ENCODE measurements around the gene TRAK2.

Gene TRAK2

GRCh38 chr2:201420442-201421113 lies 30.7 kb downstream of the TRAK2 start:
- TF ChIP-seq PKNOX1 (IDR thresholded peaks at IDR 0.05), result peak; percentile 49
- no peak for TF ChIP-seq SP1 (IDR thresholded peaks at IDR 0.05)
- no peak for TF ChIP-seq TARDBP (IDR thresholded peaks at IDR 0.05)
- no peak for TF ChIP-seq FOXK2 (IDR thresholded peaks at IDR 0.05)
- no peak for TF ChIP-seq LEF1 (IDR thresholded peaks at IDR 0.05; ENCODE audit: borderline replicate concordance)
- TF ChIP-seq BHLHE40 (IDR thresholded peaks at IDR 0.05; ENCODE audit: borderline replicate concordance), result no peak
- TF ChIP-seq ZNF384 (IDR thresholded peaks at IDR 0.05), result no peak
- TF ChIP-seq CTBP1 (IDR thresholded peaks at IDR 0.05; ENCODE audit: borderline replicate concordance), result no peak
- POLR2A ChIA-PET, result interaction anchor here (1.0 kb wide), 1 partner anchor 11 kb away, joined by 3 read pairs; no protein-coding TSS in a partner anchor
- CTCF ChIA-PET, result no interaction called here
- no peak for DNase-seq (ENCODE audit: extremely low spot score)

DNA sequence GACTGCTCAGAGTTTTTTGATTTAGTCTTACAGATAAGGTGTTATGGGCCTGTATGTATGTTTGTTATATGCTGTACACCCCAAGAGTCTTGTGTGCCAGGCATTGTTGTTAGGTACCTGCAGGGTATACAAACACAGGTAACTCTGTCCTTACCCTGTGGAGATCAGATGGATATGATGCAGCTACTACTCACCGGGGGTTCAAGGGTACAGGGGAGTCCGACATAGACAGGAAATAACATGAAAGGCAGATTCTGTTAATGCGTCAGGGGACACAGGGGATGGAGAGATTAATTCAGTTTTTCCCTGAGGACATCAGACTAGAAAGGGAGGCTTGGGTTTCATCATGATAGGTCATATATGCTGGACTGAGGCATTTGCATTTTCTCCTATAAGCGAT lies 31.3 kb downstream of the TRAK2 start:
- POLR2A ChIA-PET, result interaction anchor here (1.0 kb wide), 1 partner anchor 10 kb away, joined by 3 read pairs; no protein-coding TSS in a partner anchor
- CTCF ChIA-PET, result no interaction called here
- no peak for TF ChIP-seq PKNOX1 (IDR thresholded peaks at IDR 0.05)
- no peak for DNase-seq (ENCODE audit: extremely low spot score)

GRCh38 chr2:201419057-201419635 lies 32.1 kb downstream of the TRAK2 start:
- ChIA-PET POLR2A (no interaction called here), CTCF (no interaction called here)
- TF ChIP-seq HDGF (IDR thresholded peaks at IDR 0.05; ENCODE audit: borderline replicate concordance), result no peak
- no peak for TF ChIP-seq ARNT (IDR thresholded peaks at IDR 0.05)
- TF ChIP-seq FOXA1 (IDR thresholded peaks at IDR 0.05), result no peak
- TF ChIP-seq CTBP1 (IDR thresholded peaks at IDR 0.05; ENCODE audit: borderline replicate concordance), result no peak
- no peak for TF ChIP-seq FOXK2 (IDR thresholded peaks at IDR 0.05)
- DNase-seq (ENCODE audit: extremely low spot score), result no peak

DNA sequence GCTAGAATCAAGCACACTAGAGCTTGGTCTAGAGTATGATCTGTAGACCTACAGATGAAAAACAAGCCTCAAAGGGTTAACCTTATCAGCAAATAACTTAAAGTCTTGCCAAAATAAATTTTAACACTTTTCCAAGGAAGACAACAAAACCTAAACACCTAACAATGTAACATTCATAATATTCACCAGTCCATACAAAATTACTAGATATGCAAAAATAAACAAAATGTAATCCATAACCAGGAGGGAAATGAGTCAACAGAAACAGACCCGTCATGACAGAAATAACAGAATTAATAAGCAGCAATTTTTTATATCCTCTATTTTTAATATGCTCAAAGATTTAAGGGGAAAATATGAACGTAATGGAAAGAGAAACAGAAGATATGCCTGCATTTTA lies 36.1 kb downstream of the TRAK2 start:
- TF ChIP-seq FOXA1 (IDR thresholded peaks at IDR 0.05) (no peak), SUZ12 (IDR thresholded peaks at IDR 0.05) (no peak), HDGF (IDR thresholded peaks at IDR 0.05; ENCODE audit: borderline replicate concordance) (no peak), L3MBTL2 (conservative IDR thresholded peaks at IDR 0.05) (no peak), FOXM1 (IDR thresholded peaks at IDR 0.05; ENCODE audit: borderline replicate concordance) (no peak), FOXK2 (IDR thresholded peaks at IDR 0.05) (no peak), TARDBP (IDR thresholded peaks at IDR 0.05) (no peak), PKNOX1 (IDR thresholded peaks at IDR 0.05) (no peak), BHLHE40 (IDR thresholded peaks at IDR 0.05; ENCODE audit: borderline replicate concordance) (no peak), ZNF384 (IDR thresholded peaks at IDR 0.05) (no peak), SP1 (IDR thresholded peaks at IDR 0.05) (no peak), CTBP1 (IDR thresholded peaks at IDR 0.05; ENCODE audit: borderline replicate concordance) (no peak), LEF1 (IDR thresholded peaks at IDR 0.05; ENCODE audit: borderline replicate concordance) (no peak), ELF4 (IDR thresholded peaks at IDR 0.05) (no peak), ARNT (IDR thresholded peaks at IDR 0.05) (no peak), NFRKB (IDR thresholded peaks at IDR 0.05) (no peak)
- ChIA-PET POLR2A (no interaction called here), CTCF (interaction anchor here (0.9 kb wide), 1 partner anchor 11 kb away, joined by 3 read pairs; no protein-coding TSS in a partner anchor)
- no peak for DNase-seq (ENCODE audit: extremely low spot score)

DNA sequence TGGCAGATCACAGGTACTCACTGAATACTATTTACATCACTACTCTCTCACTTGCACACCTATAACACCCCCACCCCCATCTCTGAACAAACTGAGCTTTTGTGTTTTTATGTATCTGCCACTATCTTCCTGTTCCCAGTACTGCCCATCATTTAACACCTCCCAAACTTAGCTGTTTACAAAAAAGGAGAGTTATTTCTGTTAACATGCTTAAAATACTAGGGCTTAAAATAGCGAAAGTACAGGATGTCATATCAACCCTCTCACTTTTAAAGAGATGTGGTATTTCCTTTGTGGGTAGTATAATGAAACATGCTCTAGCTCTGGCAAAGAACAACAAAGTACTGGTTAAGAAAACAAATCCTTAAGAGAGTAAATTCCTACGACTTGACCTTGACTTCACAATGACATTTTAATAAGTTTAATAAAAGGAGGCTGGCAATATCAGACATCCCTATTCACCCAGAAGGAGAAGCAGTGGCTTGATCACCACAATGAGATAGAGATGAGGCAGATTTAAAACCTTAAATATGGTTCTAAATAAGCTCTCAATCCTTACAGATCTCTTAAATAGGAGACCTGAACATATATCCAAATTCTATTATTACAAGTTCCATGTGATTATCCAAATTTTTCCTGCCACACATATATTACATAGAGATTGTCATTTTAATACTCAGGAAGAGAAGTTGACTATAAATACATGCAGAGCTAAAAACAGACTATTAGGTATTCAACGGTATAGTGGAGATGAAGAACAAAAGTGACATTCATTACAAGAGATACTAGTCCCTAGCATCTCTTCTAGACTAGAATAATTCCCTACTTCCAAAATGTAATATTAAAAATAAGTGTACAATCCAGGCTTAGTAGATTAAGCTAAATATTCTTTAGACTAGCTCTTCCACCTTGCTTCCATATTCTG lies 36.9 kb downstream of the TRAK2 start:
- CTCF ChIA-PET, result interaction anchor here (0.9 kb wide), 1 partner anchor 12 kb away, joined by 3 read pairs; no protein-coding TSS in a partner anchor
- DNase-seq (ENCODE audit: extremely low spot score), result no peak
- POLR2A ChIA-PET, result no interaction called here

More for the DNA sequence above, 36.9 kb downstream of the TRAK2 start:
- no peak for TF ChIP-seq SP1 (IDR thresholded peaks at IDR 0.05)
- TF ChIP-seq PKNOX1 (IDR thresholded peaks at IDR 0.05), result no peak
- no peak for TF ChIP-seq LEF1 (IDR thresholded peaks at IDR 0.05; ENCODE audit: borderline replicate concordance)
- TF ChIP-seq BHLHE40 (IDR thresholded peaks at IDR 0.05; ENCODE audit: borderline replicate concordance), result no peak
- no peak for TF ChIP-seq FOXA1 (IDR thresholded peaks at IDR 0.05)
- no peak for TF ChIP-seq ARNT (IDR thresholded peaks at IDR 0.05)
- no peak for TF ChIP-seq L3MBTL2 (conservative IDR thresholded peaks at IDR 0.05)
- TF ChIP-seq CTBP1 (IDR thresholded peaks at IDR 0.05; ENCODE audit: borderline replicate concordance), result no peak
- no peak for TF ChIP-seq SUZ12 (IDR thresholded peaks at IDR 0.05)
- no peak for TF ChIP-seq ZNF384 (IDR thresholded peaks at IDR 0.05)
- no peak for TF ChIP-seq FOXM1 (IDR thresholded peaks at IDR 0.05; ENCODE audit: borderline replicate concordance)
- no peak for TF ChIP-seq FOXK2 (IDR thresholded peaks at IDR 0.05)
- no peak for TF ChIP-seq TARDBP (IDR thresholded peaks at IDR 0.05)
- no peak for TF ChIP-seq HDGF (IDR thresholded peaks at IDR 0.05; ENCODE audit: borderline replicate concordance)
- TF ChIP-seq ELF4 (IDR thresholded peaks at IDR 0.05), result no peak

Measured in HEK293T (cell line).